NB4 (cell line): ENCODE results near the gene SAXO2.
"Not testable (repeated sequence)": the region's sequence is repeated elsewhere in the genome, so short reads cannot be mapped to it uniquely, and the experiment has no call there.

Source experiments
- DNase-seq: peaks from one replicate; pipeline ENCODE4 v3.0.0; 2010; ENCODE audit warnings: low read depth
- H3K4me3 ChIP-seq: one replicate; pipeline ENCODE4 v1.5.1; 2011; ENCODE audit warnings: mild to moderate bottlenecking, low read depth, low read length, moderate library complexity
- MAX ChIP-seq: IDR thresholded peaks from 2 replicates; pipeline ENCODE4 v1.6.1; 2011; ENCODE audit warnings: low read depth, low read length
- MYC ChIP-seq: IDR thresholded peaks from 2 replicates; pipeline ENCODE4 v1.6.1; 2011; ENCODE audit warnings: low read depth, low read length
- POLR2A ChIP-seq: IDR thresholded peaks from 2 replicates; pipeline ENCODE4 v1.6.1; 2011; ENCODE audit warnings: mild to moderate bottlenecking; ENCODE audit not compliant: insufficient read length; ENCODE audit errors: extremely low read depth
- TF ChIP-seq, protein P1 (sequence below): IDR thresholded peaks from one replicate; pipeline ENCODE4 v1.5.1; 2012; ENCODE audit warnings: low read depth, low read length

The SAXO2 gene

DNA sequence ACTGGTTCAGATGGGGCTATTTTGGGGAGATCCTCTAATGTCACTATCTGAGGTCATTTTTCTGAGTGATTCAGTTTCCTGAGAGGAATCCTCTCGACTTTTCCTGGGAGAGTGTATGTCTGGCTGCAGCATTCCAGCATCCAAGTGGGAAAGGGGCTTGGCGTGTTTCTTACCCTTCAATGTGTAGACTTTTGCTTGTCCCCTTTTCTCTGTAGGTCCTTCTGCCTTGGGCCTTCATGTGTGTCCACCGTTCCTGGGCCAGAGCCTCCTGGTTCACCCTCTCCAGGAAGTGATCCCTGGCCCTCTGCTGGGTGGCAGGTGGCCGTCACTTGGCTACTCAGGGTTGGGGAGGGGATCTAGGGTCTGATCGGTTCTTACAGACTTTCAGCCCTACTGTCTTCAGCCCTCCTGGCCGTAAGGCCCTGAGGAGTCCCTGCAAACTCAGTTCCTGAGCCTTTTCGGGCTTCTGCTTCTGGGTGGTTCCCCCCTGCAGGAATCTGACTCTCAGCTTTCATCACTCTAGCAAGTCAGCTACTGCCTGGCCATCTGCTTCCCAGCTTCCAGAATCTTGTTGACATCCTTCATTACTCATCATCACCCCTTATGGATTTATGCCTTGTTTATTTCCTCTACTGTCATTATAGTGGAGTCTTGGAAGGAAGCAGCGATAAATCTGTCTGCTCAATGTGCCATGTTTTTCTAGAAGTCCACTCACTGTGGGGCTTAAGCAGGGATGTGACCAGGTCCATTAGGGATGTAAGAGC lies 50.1 kb downstream of the SAXO2 start:
- no peak for DNase-seq
- no peak for TF ChIP-seq MYC
- TF ChIP-seq, protein P1, sequence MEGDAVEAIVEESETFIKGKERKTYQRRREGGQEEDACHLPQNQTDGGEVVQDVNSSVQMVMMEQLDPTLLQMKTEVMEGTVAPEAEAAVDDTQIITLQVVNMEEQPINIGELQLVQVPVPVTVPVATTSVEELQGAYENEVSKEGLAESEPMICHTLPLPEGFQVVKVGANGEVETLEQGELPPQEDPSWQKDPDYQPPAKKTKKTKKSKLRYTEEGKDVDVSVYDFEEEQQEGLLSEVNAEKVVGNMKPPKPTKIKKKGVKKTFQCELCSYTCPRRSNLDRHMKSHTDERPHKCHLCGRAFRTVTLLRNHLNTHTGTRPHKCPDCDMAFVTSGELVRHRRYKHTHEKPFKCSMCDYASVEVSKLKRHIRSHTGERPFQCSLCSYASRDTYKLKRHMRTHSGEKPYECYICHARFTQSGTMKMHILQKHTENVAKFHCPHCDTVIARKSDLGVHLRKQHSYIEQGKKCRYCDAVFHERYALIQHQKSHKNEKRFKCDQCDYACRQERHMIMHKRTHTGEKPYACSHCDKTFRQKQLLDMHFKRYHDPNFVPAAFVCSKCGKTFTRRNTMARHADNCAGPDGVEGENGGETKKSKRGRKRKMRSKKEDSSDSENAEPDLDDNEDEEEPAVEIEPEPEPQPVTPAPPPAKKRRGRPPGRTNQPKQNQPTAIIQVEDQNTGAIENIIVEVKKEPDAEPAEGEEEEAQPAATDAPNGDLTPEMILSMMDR = no peak
- no peak for TF ChIP-seq POLR2A
- TF ChIP-seq MAX = no peak
- no peak overlapping the region for H3K4me3 ChIP-seq

DNA sequence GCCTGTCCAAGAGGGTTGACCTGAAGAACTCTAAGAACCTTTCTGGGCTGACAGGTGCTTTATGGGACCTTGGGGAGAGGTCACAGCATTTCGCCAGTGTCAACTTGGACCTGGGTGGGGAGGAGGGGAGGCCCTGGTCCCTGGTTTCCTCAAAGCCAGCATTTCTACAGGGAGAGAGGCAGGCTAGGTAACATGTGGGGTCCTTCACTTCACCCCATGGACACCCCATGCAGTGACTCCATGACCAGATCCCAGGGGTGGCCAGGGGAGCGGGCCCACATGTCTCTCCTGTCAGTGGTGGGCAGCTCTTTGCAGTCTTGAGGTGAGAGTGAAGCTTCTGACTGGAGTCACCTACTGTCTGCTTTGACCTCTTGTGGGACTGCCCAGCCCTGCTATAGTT lies 50.8 kb downstream of the SAXO2 start:
- no peak overlapping the region for H3K4me3 ChIP-seq
- no peak for DNase-seq
- TF ChIP-seq, protein P1 = no peak
- TF ChIP-seq MYC = no peak
- no peak for TF ChIP-seq MAX
- no peak for TF ChIP-seq POLR2A

DNA sequence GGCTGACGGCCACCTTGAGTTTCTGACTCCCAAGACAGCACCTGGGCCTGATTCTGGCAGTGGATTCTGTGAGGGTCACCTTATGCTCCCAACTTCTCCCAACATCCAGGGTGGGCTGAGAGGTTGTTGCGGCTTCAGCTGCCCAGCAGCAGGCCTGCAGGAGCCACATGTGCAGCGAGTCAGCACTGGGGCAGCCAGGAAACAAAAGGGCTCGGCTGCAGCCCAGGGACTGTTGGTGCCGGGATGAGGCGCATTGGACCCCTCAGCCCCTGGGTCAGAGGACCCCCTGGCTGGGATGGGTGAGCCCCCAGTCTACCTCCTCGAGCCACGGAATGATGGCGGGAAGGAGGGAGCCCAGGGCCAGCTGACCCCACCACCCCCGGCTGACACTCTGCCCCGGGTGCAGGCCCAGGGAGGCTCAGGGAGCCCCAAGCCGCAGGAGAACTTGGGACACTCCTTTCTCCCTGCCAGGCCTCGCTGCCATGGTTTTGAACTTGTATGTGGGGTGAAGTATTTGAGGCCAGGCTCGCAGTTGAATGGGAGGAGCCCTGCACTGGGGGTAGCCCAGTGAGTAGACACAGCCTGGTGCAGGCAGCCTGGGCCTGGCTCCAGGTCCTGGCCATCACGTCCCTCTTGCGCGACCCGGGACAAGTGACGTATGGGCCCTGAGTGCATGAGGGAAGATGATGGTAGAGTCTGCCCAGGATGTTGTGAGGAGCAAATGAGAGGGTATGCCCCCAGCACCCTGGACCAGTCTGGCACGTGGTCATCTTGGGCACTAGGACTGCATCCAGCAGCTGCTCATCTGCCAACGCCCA lies 51.5 kb downstream of the SAXO2 start:
- H3K4me3 ChIP-seq, DNase-seq: not testable (repeated sequence)

DNA sequence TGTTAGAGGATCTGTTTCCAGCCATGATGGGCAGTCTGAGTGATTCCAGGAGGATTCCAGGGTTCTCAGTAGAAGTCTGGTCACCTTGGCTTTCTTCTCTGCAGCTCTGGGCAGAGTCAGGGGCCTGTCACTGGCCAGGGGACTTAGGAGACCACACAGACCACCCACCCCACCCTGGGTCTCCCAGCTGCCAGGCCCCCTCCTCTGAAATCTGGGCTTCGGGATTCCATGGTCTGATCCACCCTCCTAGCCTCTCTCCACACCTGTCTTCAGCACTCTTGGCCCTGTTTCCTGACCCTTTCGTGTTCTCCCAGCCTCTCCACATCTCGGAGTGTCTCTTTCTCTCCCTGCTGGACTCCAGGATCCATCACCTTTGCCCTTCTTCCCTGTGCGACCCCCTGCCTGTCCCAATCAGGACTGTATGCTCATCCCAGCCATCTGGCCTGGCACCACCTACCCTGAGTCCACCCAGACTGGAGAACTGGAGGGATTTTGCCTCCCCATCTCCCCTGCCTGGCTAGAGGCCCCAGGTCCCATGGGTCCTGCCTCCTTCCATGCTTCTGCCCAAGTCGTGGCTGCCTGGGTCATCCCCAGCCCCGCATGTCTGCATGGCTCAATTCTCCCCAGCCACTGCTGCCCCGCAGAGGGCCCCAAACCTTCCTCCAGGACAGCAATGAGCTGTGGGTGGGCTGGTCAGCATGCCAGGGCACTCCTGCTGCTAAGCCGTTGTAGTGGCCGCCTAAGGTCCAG lies 52.3 kb downstream of the SAXO2 start:
- DNase-seq = no peak
- no peak overlapping the region for H3K4me3 ChIP-seq
- TF ChIP-seq MAX = no peak
- no peak for TF ChIP-seq POLR2A
- TF ChIP-seq, protein P1 = no peak
- TF ChIP-seq MYC = no peak

DNA sequence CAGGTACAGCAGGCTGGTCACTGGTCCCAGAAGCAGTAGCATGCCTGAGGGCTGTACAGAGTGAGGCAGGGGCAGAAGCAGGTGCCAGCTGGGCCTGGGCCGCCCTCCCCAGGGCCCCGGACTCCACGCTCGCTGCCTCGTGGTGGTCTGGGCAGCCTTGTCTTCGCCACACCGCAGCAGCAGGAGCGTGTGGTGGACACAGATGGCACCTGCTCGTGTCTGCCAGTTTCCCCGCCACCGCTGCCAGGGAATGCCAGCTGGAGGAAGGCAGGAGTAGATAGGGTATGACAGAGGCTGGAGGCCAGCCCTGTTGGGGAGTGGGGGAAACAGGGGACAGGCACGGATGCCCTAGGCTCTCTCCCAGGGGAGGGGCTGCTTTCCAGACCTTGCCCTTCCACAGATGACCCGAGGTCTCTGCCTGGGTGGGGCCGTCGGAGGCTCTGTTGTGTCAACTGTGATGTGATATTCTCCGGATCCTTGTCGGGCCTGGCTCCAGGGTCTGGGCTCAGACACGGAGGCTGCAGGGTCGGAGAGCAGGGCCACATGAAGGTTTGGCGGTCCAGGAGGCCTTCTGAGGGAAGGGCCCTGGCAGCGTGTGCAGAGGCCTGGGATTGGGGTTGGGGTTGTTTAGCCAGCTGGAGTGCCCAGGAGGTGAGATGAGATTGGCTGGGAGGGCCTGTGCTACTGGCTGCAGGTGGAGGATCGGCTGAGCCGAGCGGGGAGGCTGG lies 53.1 kb downstream of the SAXO2 start:
- DNase-seq = no peak
- H3K4me3 ChIP-seq = no peak overlapping the region
- TF ChIP-seq MYC (no peak), POLR2A (no peak), MAX (no peak)
- TF ChIP-seq, protein P1 = no peak

- not testable (repeated sequence) for DNase-seq
Observed at GRCh38 chr15:82316247-82317090, 53.9 kb downstream of the SAXO2 start.

More at GRCh38 chr15:82316247-82317090, 53.9 kb downstream of the SAXO2 start:
- H3K4me3 ChIP-seq = not testable (repeated sequence)
